Mucosa of descending colon (tissue), 3 donors: Measurements from ENCODE around the gene CISD3. TPM values are rescaled to one million over a fixed set of nuclear protein-coding genes. Genes with fewer than 3 reads are reported as not detected.

Experiments used
- ATAC-seq: fragments of 200-7000 bp; cut with Tn5 transposase; one replicate; pipeline ENCODE4 v1.9.1; 2020; ENCODE audit warnings: mild to moderate bottlenecking, moderate library complexity
- DNase-seq, 3 donors: peaks; one replicate each; pipeline ENCODE4 v3.0.0-alpha.2; 2020
- H3K36me3 ChIP-seq: fragments of 200-600 bp; one replicate; pipeline ENCODE4 v1.8.0; 2021; ENCODE audit warnings: low read depth, mild to moderate bottlenecking
- H3K4me1 ChIP-seq: fragments of 200-600 bp; one replicate; pipeline ENCODE4 v1.8.0; 2021; ENCODE audit warnings: low read depth, mild to moderate bottlenecking
- H3K4me3 ChIP-seq: fragments of 200-600 bp; one replicate; pipeline ENCODE4 v1.8.0; 2021; ENCODE audit warnings: mild to moderate bottlenecking
- H3K9me3 ChIP-seq: fragments of 200-600 bp; one replicate; pipeline ENCODE4 v1.8.0; 2021; ENCODE audit warnings: mild to moderate bottlenecking
- CTCF ChIP-seq: fragments of 200-600 bp; IDR thresholded peaks from one replicate; pipeline ENCODE4 v1.8.0; 2022; ENCODE audit warnings: antibody characterized with exemption, mild to moderate bottlenecking
- intact Hi-C, 2 donors: fragments of 100-400 bp; cut with DNase I in 1 of 2; cut with micrococcal nuclease in 1 of 2; formaldehyde crosslinking; loops; one replicate each; pipeline versions ENCODE4 v1.11.0 to v1.11.1; 2022; cut with DNase I, micrococcal nuclease
- total RNA-seq, 3 donors: library from RNA; stranded (reverse); fragmentation: NEBNext Ultra II Directional in 2 of 3; extraction: Animal tissue kit (Norgen Biotek cat#: 25700) in 2 of 3; gene quantifications; one replicate each; pipeline versions ENCODE4 v1.2.1 to v1.2.4, GENCODE V29; 2021 to 2023
- donor health status: DM: no; HTN: no; CAD: no; lungs with moderate emphysema.
- donor health status: DM: no; HTN: no; CAD: no.
- donor health status: DM: no; HTN: yes; CAD: no.

The CISD3 gene
- total RNA-seq, 3 donors from 2014 or later: 60.8 to 101 (median 91.8) TPM

GRCh38 chr17:38749223-38750043 is 19.3 kb downstream of the CISD3 start:
- ATAC-seq: peak; percentile 58
- intact Hi-C loops: no loop called here

GRCh38 chr17:38750044-38750311 is 19.8 kb downstream of the CISD3 start:
- H3K4me1 ChIP-seq: peaks cover 51% of the 10 kb centered on the region
- no peak for DNase-seq
- no peak for TF ChIP-seq CTCF
- peak overlapping the region; percentile 23 for H3K4me3 ChIP-seq
- no peaks in the 10 kb centered on the region for H3K9me3 ChIP-seq
- peaks cover 4% of the 10 kb centered on the region for H3K36me3 ChIP-seq
- intact Hi-C loops: no loop called here
- no peak for ATAC-seq

More at GRCh38 chr17:38749223-38750043, 19.3 kb downstream of the CISD3 start:
- no peaks in the 10 kb centered on the region for H3K9me3 ChIP-seq
- no peak for TF ChIP-seq CTCF
- peak overlapping the region; percentile 23 for H3K4me3 ChIP-seq
- peak; percentile 85 to 92 (median 88) for DNase-seq
- H3K4me1 ChIP-seq: peaks cover 51% of the 10 kb centered on the region
- peaks cover 4% of the 10 kb centered on the region for H3K36me3 ChIP-seq

- ATAC-seq: peak; percentile 19
- peak overlapping the region; percentile 23 for H3K4me3 ChIP-seq
- DNase-seq: peak in 2 of 3 donors; percentile 50 to 60
- peaks cover 4% of the 10 kb centered on the region for H3K36me3 ChIP-seq
- peaks cover 51% of the 10 kb centered on the region for H3K4me1 ChIP-seq
- TF ChIP-seq CTCF: no peak
- no peaks in the 10 kb centered on the region for H3K9me3 ChIP-seq
- intact Hi-C loops: no loop called here
These were observed 20.4 kb downstream of the CISD3 start for GRCh38 chr17:38750312-38751121.

GRCh38 chr17:38751144-38751807 is 21.1 kb downstream of the CISD3 start:
- H3K36me3 ChIP-seq: peaks cover 9% of the 10 kb centered on the region
- no peak for TF ChIP-seq CTCF
- H3K4me1 ChIP-seq: peaks cover 51% of the 10 kb centered on the region
- ATAC-seq (no peak), DNase-seq (peak in 1 of 3 donors; percentile 51)
- intact Hi-C loops: no loop called here
- H3K9me3 ChIP-seq: no peaks in the 10 kb centered on the region
- H3K4me3 ChIP-seq: peak overlapping the region; percentile 84

- Histone ChIP-seq H3K4me3 (peak overlapping the region; percentile 84), H3K4me1 (peaks cover 46% of the 10 kb centered on the region), H3K9me3 (no peaks in the 10 kb centered on the region), H3K36me3 (peaks cover 9% of the 10 kb centered on the region)
- TF ChIP-seq CTCF: no peak
- intact Hi-C loops: no loop called here
- DNase-seq: peak; percentile 88 to 91 (median 89)
- ATAC-seq: peak; percentile 49
These were observed 21.7 kb downstream of the CISD3 start for GRCh38 chr17:38751808-38752307.
